ENCODE data around the gene DLX1. TPM values are rescaled to one million over a fixed set of nuclear protein-coding genes. Genes with fewer than 3 reads are reported as not detected.

Gene DLX1
- total and polyA plus RNA-seq, 12 donors: 0.11 to 1.4 (median 0.53) TPM; not detected in 5

- H3K9me3 ChIP-seq (replicated peaks in 1 of 3): no peaks in the 10 kb centered on the region
- no peaks in the 10 kb centered on the region for H3K4me1 ChIP-seq (replicated peaks in 1 of 2)
- H3K27me3 ChIP-seq: no peaks in the 10 kb centered on the region
- no peak overlapping the region for H3K27ac ChIP-seq
- TF ChIP-seq POLR2A (IDR thresholded peaks at IDR 0.05): no peak
- TF ChIP-seq CTCF (IDR thresholded peaks at IDR 0.05): no peak
- intact Hi-C loops (cut with DNase I): no loop called here
- no peaks in the 10 kb centered on the region for H3K36me3 ChIP-seq (replicated peaks in 1 of 2)
- DNase-seq: no peak
- no peak overlapping the region for H3K4me3 ChIP-seq
These were observed 43.2 kb downstream of the DLX1 start for GRCh38 chr2:172128484-172128883.

- TF ChIP-seq CTCF (IDR thresholded peaks at IDR 0.05) (no peak), POLR2A (IDR thresholded peaks at IDR 0.05) (no peak)
- intact Hi-C loops (cut with DNase I): no loop called here
- Histone ChIP-seq H3K9me3 (replicated peaks in 1 of 3) (no peaks in the 10 kb centered on the region), H3K4me3 (no peak overlapping the region), H3K36me3 (replicated peaks in 1 of 2) (no peaks in the 10 kb centered on the region), H3K27ac (no peak overlapping the region), H3K4me1 (replicated peaks in 1 of 2) (no peaks in the 10 kb centered on the region), H3K27me3 (no peaks in the 10 kb centered on the region)
- DNase-seq: no peak
These were observed 44.1 kb downstream of the DLX1 start for GRCh38 chr2:172129404-172129803.

- H3K4me3 ChIP-seq: no peak overlapping the region
- TF ChIP-seq POLR2A (IDR thresholded peaks at IDR 0.05): no peak
- TF ChIP-seq CTCF (IDR thresholded peaks at IDR 0.05): no peak
- 60 to 86% (median 83%) methylated on average over 5 of the region's 5 CpGs for WGBS, 4 donors
These were observed 46.6 kb downstream of the DLX1 start for GRCh38 chr2:172131713-172132555.

GRCh38 chr2:172134270-172134669 lies 49.0 kb downstream of the DLX1 start:
- H3K27ac ChIP-seq: no peak overlapping the region
- intact Hi-C loops (cut with DNase I): no loop called here
- no peaks in the 10 kb centered on the region for H3K4me1 ChIP-seq (replicated peaks in 1 of 2)
- no peaks in the 10 kb centered on the region for H3K9me3 ChIP-seq (replicated peaks in 1 of 3)
- no peaks in the 10 kb centered on the region for H3K27me3 ChIP-seq
- H3K36me3 ChIP-seq (replicated peaks in 1 of 2): no peaks in the 10 kb centered on the region
- H3K4me3 ChIP-seq: no peak overlapping the region
- 56 to 71% (median 67%) methylated on average over 3 of the region's 3 CpGs for WGBS, 4 donors
- no peak for DNase-seq
- TF ChIP-seq CTCF (IDR thresholded peaks at IDR 0.05) (no peak), POLR2A (IDR thresholded peaks at IDR 0.05) (no peak)

More at GRCh38 chr2:172131713-172132555, 46.6 kb downstream of the DLX1 start:
- H3K27ac ChIP-seq: no peak overlapping the region
- H3K27me3 ChIP-seq: no peaks in the 10 kb centered on the region
- no peaks in the 10 kb centered on the region for H3K4me1 ChIP-seq (replicated peaks in 1 of 2)
- no peaks in the 10 kb centered on the region for H3K36me3 ChIP-seq (replicated peaks in 1 of 2)
- intact Hi-C loops (cut with DNase I): no loop called here
- H3K9me3 ChIP-seq (replicated peaks in 1 of 3): no peaks in the 10 kb centered on the region
- DNase-seq: no peak
